SKM-1 treated with dmso at 0.1 percent for 144 hours (cell line): ENCODE results near the gene FAM90A26.
"Not testable (repeated sequence)": the region's sequence is repeated elsewhere in the genome, so short reads cannot be mapped to it uniquely, and the experiment has no call there.

Source experiments
- DNase-seq: peaks from one replicate; lab custom pipeline; 2025; ENCODE audit not compliant: unreplicated experiment; lab: John Stamatoyannopoulos, UW

FAM90A26 gene

GRCh38 chr4:9169791-9170459 lies at the start of gene FAM90A26:
Gene FAM90A26 (plus strand): TSS chr4:9170409. CDS start chr4:9173173, 2,764 bp downstream.
- DNase-seq = not testable (repeated sequence)

- DNase-seq = not testable (repeated sequence)
Observed at GRCh38 chr4:9122711-9123110, 47.5 kb upstream of the FAM90A26 start.

DNA sequence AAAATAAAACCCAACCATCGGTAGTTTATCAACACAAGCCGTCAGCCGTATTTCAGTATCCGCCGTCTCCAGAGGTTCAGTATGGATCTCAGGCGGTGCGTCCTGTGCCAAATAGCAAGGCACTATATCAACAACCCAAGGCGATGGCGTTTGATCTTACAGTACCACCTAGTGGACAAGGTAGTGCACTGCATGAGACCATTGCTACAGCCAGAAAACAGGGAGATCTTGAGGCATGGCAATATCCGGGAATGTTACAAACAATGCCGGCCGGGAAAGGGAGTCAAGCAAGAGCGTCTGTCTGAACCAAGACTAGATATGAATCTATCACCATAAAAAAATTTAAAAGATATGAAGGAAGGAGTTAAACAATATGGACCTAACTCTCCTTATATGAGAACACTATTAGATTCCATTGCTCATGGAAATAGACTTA lies 46.6 kb upstream of the FAM90A26 start:
- not testable (repeated sequence) for DNase-seq

- DNase-seq = not testable (repeated sequence)
Observed at GRCh38 chr4:9125601-9126161, 44.5 kb upstream of the FAM90A26 start.

GRCh38 chr4:9131420-9131819 lies 38.8 kb upstream of the FAM90A26 start:
- not testable (repeated sequence) for DNase-seq

GRCh38 chr4:9132849-9133248 lies 37.4 kb upstream of the FAM90A26 start:
- DNase-seq = not testable (repeated sequence)

DNA sequence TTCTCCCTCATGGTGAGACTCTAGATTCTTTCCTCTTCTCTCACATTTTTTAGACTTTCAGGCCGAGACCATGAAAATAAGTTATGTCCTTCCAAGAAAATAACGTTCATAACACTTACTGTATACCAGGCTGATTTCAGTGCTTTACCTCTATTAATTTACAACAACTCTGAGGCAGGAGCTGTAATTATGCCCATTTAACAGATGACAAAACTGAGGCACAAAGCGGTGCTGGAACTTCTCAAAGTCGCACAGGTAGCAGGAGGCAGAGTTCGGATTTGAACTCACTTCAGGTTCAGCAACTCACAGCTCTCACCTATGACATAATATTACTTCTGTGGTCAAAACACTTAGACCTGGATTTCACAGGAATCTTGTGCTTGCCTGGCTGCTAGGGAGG lies 36.2 kb upstream of the FAM90A26 start:
- not testable (repeated sequence) for DNase-seq

- not testable (repeated sequence) for DNase-seq
Observed at GRCh38 chr4:9134556-9134955, 35.7 kb upstream of the FAM90A26 start.

DNA sequence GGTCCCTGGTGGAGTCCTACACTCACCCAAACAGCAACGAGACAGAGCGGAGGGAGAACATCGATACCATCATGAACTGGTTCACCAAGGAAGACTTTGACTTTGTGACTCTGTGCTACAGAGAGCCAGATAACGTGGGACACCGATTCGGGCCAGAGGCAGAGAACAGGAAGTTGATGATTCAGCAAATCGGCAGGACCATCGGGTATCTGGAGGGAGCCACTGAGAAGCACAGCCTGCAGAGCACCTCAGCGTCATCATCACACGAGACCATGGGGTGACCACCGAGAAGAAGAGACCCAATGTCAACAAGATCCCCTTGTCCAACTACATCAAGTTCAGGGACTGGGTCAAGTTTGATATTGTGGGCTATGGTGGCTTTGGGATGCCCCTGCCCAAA lies 29.2 kb upstream of the FAM90A26 start:
- DNase-seq = not testable (repeated sequence)

- DNase-seq = not testable (repeated sequence)
Observed at GRCh38 chr4:9142786-9143185, 27.4 kb upstream of the FAM90A26 start.

DNA sequence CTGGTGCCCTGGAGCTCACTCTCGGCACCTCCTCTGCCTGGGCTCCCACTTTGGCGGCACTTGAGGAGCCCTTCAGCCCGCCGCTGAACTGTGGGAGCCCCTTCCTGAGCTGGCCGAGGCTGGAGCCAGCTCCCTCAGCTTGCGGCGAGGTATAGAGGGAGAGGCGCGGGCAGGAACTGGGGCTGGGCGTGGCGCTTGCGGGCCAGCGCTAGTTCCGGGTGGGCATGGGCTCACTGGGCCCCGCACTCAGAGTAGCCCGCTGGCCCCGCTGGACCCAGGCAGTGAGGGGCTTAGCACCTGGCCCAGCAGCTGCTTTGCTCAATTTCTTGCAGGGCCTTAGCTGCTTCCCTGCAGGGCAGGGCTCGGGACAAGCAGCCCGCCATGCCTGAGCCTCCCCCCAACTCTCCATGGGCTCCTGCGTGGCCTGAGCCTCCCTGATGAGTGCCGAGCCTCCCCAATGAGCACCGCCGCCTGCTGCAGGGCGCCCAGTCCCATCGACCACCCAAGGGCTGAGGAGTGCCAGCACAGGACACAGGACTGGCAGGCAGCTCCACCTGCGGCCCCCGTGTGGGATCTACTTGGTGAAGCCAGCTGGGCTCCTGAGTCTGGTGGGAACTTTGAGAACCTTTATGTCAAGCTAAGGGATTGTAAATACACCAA lies 26.7 kb upstream of the FAM90A26 start:
- DNase-seq = no peak

GRCh38 chr4:9146967-9147366 lies 23.2 kb upstream of the FAM90A26 start:
- no peak for DNase-seq

DNA sequence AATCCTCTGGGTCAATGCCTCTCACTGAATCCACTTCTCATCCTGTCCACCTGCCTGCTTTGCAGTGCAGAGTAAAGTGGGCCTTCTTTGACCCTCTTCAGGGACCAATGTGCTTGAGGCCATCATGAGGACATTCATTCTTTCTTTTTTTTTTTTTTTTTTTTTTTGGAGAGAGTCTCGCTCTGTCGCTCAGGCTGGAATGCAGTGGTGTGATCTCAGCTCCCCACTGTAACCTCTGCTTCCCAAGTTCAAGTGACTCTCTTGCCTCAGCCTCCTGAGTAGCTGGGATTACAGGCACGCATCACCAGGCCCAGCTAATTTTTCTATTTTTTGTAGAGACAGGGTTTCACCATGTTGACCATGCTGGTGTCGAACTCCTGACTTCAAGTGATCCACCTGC lies 22.8 kb upstream of the FAM90A26 start:
- DNase-seq = not testable (repeated sequence)

- not testable (repeated sequence) for DNase-seq
Observed at GRCh38 chr4:9148611-9149409, 21.4 kb upstream of the FAM90A26 start.

GRCh38 chr4:9151809-9152179 lies 18.4 kb upstream of the FAM90A26 start:
- DNase-seq = not testable (repeated sequence)

DNA sequence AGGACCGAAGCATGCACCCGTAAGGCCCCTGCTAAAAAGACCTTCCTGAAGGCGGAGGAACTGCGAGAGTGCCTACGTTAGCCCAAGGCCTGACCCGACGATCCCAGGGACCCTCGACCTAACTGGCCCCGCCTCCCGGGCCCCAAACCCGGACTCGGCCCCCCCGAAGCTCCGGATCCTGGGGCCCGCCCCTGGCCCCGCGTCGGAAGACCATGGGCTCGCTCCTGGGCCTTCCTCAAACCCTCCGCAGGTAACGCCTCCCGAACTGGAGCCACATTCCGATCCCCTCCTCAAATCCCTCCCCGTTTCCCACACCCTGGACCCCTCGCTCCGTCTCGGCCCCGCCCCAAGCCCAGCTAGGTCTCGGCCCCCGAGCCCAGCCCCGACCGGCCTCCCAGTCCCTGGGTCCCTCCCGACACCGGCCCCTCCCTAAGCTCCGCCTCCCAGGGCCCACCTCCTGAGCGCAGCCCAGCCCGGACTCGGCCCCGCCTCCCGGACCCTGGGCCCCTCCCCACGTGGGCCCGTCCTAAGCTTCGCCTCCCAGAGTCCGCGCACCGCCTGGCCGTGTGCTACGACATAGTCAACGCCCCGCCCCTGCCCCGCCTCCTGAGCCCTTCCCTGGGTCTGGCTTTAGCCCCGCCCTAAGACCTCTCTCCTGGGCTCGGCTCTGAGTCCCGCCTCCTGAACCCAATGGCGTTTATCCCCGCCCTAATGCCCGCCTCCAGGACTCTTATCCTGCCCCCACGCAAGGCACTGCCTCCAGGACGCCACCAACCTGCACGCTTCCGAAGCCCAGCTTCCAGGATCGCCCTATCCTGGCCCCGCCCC lies 17.8 kb upstream of the FAM90A26 start:
- peak; percentile 88 for DNase-seq

- peak; percentile 97 for DNase-seq
Observed at GRCh38 chr4:9153008-9153570, 17.1 kb upstream of the FAM90A26 start.

- not testable (repeated sequence) for DNase-seq
Observed at GRCh38 chr4:9153571-9154157, 16.5 kb upstream of the FAM90A26 start.

GRCh38 chr4:9155101-9155886 lies 14.9 kb upstream of the FAM90A26 start:
- not testable (repeated sequence) for DNase-seq
